HEK293 (cell line): ENCODE measurements around the gene FLNA.

Experiments used
- CTCF ChIA-PET: fragments of 350-600 bp; formaldehyde crosslinking; extraction: SDS; loops from one replicate; lab custom pipeline; 2021; ENCODE audit warnings: antibody characterized with exemption; lab: Yijun Ruan, JAX
- POLR2A ChIA-PET: fragments of 300-600 bp; formaldehyde crosslinking; extraction: SDS; loops from one replicate; lab custom pipeline; 2020; ENCODE audit warnings: antibody characterized with exemption, inconsistent platforms; lab: Yijun Ruan, JAX
- H3K27ac ChIP-seq: fragments of 200-500 bp; sonication (Bioruptor generic); 2 replicates; pipeline ENCODE4 v1.5.1; 2014; ENCODE audit warnings: low read depth, low read length, control low read depth, inconsistent platforms; ENCODE audit errors: extremely low read depth
- H3K36me3 ChIP-seq, 2 experiments: fragments of 200-500 bp in 1 of 2; sonication (Bioruptor generic) in 1 of 2; 1 replicate in 1 of 2; 2 replicates in 1 of 2; pipeline ENCODE4 v1.5.1; 2014 to 2017; ENCODE audit warnings: inconsistent platforms in 2 of 2, low read length in 2 of 2; ENCODE audit not compliant: control insufficient read depth in 2 of 2, insufficient read depth in 1 of 2
- H3K4me1 ChIP-seq: fragments of 200-500 bp; sonication (Bioruptor generic); 2 replicates; pipeline ENCODE4 v1.5.1; 2014; ENCODE audit warnings: mild to moderate bottlenecking, low read length, inconsistent platforms; ENCODE audit not compliant: control insufficient read depth, insufficient read depth
- H3K4me3 ChIP-seq: 2 replicates; pipeline ENCODE4 v1.5.1; 2011; ENCODE audit warnings: low read depth, mild to moderate bottlenecking, control low read depth, low read length, moderate library complexity
- H3K9me3 ChIP-seq: fragments of 200-500 bp; sonication (Bioruptor generic); 2 replicates; pipeline ENCODE4 v1.5.1; 2014; ENCODE audit warnings: low read depth, low read length, inconsistent platforms; ENCODE audit not compliant: control insufficient read depth, insufficient read depth
- KLF9 ChIP-seq: fragments of 450-650 bp; formaldehyde crosslinking; IDR thresholded peaks from 2 replicates; pipeline ENCODE4 v1.5.1; 2016; ENCODE audit warnings: missing biosample characterization, missing genetic modification characterization, low read depth
- MYNN ChIP-seq: fragments of 450-650 bp; formaldehyde crosslinking; IDR thresholded peaks from 2 replicates; pipeline ENCODE4 v1.5.1; 2016; ENCODE audit warnings: missing biosample characterization, missing genetic modification characterization, borderline replicate concordance
- REPIN1 ChIP-seq: fragments of 450-650 bp; formaldehyde crosslinking; IDR thresholded peaks from 2 replicates; pipeline ENCODE4 v1.5.1; 2017; ENCODE audit warnings: missing biosample characterization, missing genetic modification characterization, low read depth
- SCRT1 ChIP-seq: fragments of 450-650 bp; formaldehyde crosslinking; IDR thresholded peaks from 2 replicates; pipeline ENCODE4 v1.5.1; 2016; ENCODE audit warnings: missing biosample characterization, missing genetic modification characterization, borderline replicate concordance
- ZBTB20 ChIP-seq: fragments of 450-650 bp; formaldehyde crosslinking; IDR thresholded peaks from 2 replicates; pipeline ENCODE4 v1.5.1; 2016; ENCODE audit warnings: missing biosample characterization, missing genetic modification characterization
- ZBTB8A ChIP-seq: fragments of 450-650 bp; formaldehyde crosslinking; IDR thresholded peaks from 2 replicates; pipeline ENCODE4 v1.5.1; 2016; ENCODE audit warnings: missing biosample characterization, missing genetic modification characterization
- ZFP3 ChIP-seq: fragments of 450-650 bp; formaldehyde crosslinking; IDR thresholded peaks from 2 replicates; pipeline ENCODE4 v1.5.1; 2016; ENCODE audit warnings: low read depth, missing biosample characterization, missing genetic modification characterization
- ZNF175 ChIP-seq: fragments of 450-650 bp; formaldehyde crosslinking; IDR thresholded peaks from 2 replicates; pipeline ENCODE4 v1.5.1; 2016; ENCODE audit warnings: missing biosample characterization, missing genetic modification characterization
- ZNF292 ChIP-seq: fragments of 450-650 bp; formaldehyde crosslinking; IDR thresholded peaks from 2 replicates; pipeline ENCODE4 v1.5.1; 2016; ENCODE audit warnings: low read depth, missing biosample characterization, missing genetic modification characterization, borderline replicate concordance
- ZNF530 ChIP-seq: fragments of 450-650 bp; formaldehyde crosslinking; IDR thresholded peaks from 2 replicates; pipeline ENCODE4 v1.5.1; 2016; ENCODE audit warnings: low read depth, missing biosample characterization, missing genetic modification characterization
- ZNF548 ChIP-seq: fragments of 450-650 bp; formaldehyde crosslinking; IDR thresholded peaks from 2 replicates; pipeline ENCODE4 v1.5.1; 2016; ENCODE audit warnings: missing biosample characterization, missing genetic modification characterization
- ZNF792 ChIP-seq: fragments of 450-650 bp; formaldehyde crosslinking; IDR thresholded peaks from 2 replicates; pipeline ENCODE4 v1.5.1; 2016; ENCODE audit warnings: missing biosample characterization, missing genetic modification characterization
- TF ChIP-seq, protein P1 (sequence below): fragments of 450-650 bp; formaldehyde crosslinking; IDR thresholded peaks from 2 replicates; pipeline ENCODE4 v1.5.1; 2016; ENCODE audit warnings: missing biosample characterization, missing genetic modification characterization
- TF ChIP-seq, protein P2 (sequence below): fragments of 450-650 bp; formaldehyde crosslinking; IDR thresholded peaks from 2 replicates; pipeline ENCODE4 v1.5.1; 2017; ENCODE audit warnings: missing biosample characterization, missing genetic modification characterization
- TF ChIP-seq, protein P3 (sequence below): fragments of 450-650 bp; formaldehyde crosslinking; IDR thresholded peaks from 2 replicates; pipeline ENCODE4 v1.5.1; 2016; ENCODE audit warnings: missing biosample characterization, missing genetic modification characterization
- TF ChIP-seq, protein P4 (sequence below): fragments of 450-650 bp; formaldehyde crosslinking; IDR thresholded peaks from 2 replicates; pipeline ENCODE4 v1.5.1; 2016; ENCODE audit warnings: missing biosample characterization, missing genetic modification characterization

Gene FLNA

DNA sequence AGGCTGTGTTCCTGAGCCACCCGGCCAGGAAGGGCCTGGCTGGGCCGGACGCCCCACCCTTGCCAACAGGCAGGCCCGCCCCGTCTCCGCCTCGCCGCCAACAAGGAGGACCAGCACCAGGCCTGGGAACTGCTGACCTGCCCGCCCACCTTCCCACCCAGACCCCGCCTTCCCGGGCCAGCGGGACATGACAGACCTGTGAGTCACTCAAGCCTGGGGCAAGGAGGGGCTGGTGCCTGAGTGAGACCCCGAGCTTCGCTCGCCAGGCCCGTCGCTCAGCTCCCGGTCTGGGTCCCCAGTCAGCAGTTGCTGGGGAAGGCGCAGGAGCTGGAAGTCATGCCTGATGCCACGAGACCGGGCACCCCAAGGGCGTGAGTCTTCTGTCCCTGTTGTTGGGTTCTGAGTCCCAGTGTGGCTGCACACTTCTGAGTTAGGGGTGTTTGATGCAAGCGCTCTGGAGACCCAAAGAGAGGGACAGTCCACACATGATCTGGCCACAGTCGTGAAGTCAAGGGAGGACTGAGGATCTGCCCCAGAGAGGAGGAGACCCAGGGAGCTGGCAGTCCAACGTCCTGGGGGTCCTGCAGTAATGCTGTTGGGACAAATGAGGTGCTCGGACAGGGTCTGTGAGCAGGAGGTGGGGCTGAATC lies 34.9 kb upstream of the FLNA start, which contains the start of gene DNASE1L1 (continued):
- no peak for TF ChIP-seq ZBTB8A (tag by site-specific recombination)

DNA sequence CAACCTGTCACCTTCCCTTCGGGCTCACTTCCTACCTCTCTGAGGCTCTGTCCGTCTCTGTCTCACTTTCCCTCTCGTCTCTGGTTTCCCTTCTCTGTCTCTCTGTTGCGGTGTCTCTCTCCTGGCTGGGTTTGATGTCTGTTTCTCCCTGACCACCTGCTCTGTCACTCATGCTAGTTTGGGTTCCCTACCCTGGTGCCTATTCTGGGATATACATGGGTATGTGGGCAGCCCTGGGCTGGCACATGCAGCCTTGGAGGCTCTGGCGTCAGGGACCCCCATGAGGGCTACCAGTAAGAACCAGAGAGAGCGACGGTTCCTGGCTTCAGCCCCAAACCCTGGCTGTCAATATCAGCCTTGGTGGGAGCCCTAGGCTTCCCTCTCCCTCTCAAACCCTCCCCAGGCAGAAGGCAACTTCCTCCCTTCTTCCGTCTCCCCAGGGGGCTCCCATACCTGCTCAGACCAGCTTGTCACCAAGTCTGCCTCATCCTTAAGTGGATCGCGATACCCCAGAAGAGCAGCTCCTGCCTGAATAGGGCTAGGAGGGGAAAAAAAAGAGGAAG lies 34.3 kb upstream of the FLNA start:
- Histone ChIP-seq H3K4me1 (no peaks in the 10 kb centered on the region; the same call in 1 of the 2 replicates), H3K27ac (no peak overlapping the region), H3K4me3 (peak overlapping the region; percentile 22), H3K9me3 (no peaks in the 10 kb centered on the region), H3K36me3 (peaks cover 0 to 9% of the 10 kb centered on the region in 2 experiments; a peak in 2 of 3 replicates)
- no peak for TF ChIP-seq MYNN (tag by site-specific recombination)
- TF ChIP-seq SCRT1 (tag by site-specific recombination) = no peak
- TF ChIP-seq, protein P1, sequence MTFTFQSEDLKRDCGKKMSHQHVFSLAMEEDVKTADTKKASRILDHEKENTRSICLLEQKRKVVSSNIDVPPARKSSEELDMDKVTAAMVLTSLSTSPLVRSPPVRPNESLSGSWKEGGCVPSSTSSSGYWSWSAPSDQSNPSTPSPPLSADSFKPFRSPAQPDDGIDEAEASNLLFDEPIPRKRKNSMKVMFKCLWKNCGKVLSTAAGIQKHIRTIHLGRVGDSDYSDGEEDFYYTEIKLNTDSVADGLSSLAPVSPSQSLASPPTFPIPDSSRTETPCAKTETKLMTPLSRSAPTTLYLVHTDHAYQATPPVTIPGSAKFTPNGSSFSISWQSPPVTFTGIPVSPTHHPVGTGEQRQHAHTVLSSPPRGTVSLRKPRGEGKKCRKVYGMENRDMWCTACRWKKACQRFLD (tag by site-specific recombination) = no peak; the same call in 1 of the 2 replicates
- TF ChIP-seq, protein P2, sequence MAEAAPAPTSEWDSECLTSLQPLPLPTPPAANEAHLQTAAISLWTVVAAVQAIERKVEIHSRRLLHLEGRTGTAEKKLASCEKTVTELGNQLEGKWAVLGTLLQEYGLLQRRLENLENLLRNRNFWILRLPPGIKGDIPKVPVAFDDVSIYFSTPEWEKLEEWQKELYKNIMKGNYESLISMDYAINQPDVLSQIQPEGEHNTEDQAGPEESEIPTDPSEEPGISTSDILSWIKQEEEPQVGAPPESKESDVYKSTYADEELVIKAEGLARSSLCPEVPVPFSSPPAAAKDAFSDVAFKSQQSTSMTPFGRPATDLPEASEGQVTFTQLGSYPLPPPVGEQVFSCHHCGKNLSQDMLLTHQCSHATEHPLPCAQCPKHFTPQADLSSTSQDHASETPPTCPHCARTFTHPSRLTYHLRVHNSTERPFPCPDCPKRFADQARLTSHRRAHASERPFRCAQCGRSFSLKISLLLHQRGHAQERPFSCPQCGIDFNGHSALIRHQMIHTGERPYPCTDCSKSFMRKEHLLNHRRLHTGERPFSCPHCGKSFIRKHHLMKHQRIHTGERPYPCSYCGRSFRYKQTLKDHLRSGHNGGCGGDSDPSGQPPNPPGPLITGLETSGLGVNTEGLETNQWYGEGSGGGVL = no peak
- TF ChIP-seq ZNF175 (tag by site-specific recombination) = no peak
- no peak for TF ChIP-seq KLF9 (tag by site-specific recombination)
- ChIA-PET POLR2A (interaction anchor here (1.0 to 4.0 kb wide), 7 partner anchors 8 to 81 kb away, joined by 3 to 57 read pairs (median 5); partner anchors contain the start of genes RPL10 and SLC10A3), CTCF (interaction anchor here (0.6 to 1.4 kb wide), 3 partner anchors 9 to 464 kb away, joined by 3 to 5 read pairs (median 4); no protein-coding TSS in a partner anchor)

DNA sequence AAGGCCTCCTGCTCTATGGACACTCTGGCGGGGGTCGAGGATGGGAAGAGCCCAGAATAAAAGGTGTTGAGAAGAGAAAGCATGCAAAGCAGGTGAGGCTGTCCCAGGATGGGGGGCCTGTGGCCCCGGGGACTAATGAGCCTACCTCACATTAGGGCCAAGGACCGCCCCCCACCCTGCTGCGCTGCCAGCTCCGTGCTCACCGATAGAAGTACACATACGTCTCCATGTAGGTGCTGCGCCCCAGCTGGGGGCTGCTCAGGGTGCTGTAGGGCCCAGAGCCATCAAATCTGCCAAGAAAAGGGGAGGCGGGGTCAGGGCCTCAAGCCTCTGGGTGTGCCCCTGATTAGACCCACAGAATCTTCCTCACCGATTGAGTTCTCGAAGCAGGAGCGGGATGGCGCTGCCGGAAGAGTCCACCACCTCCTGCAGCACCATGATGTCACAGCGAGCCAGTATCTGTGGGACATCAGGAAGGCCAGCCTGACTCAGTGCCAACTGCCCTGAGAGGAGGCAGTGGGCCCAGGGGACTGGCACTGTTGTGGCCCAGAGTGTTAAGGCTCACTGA lies 30.3 kb upstream of the FLNA start:
- Histone ChIP-seq H3K9me3 (no peaks in the 10 kb centered on the region), H3K4me1 (no peaks in the 10 kb centered on the region; the same call in 1 of the 2 replicates), H3K4me3 (no peak overlapping the region), H3K36me3 (peaks cover 0 to 39% of the 10 kb centered on the region in 2 experiments; a peak in 1 of 3 replicates)
- POLR2A ChIA-PET = interaction anchor here (0.9 kb wide), 1 partner anchor 10 kb away, joined by 6 read pairs; no protein-coding TSS in a partner anchor
- CTCF ChIA-PET = interaction anchor here (0.8 kb wide), 1 partner anchor 615 kb away, joined by 4 read pairs; no protein-coding TSS in a partner anchor
- TF ChIP-seq ZNF292 (tag by site-specific recombination) (no peak), REPIN1 (tag by site-specific recombination) (no peak), ZNF530 (tag by site-specific recombination) (no peak), ZFP3 (tag by site-specific recombination) (no peak), ZNF792 (tag by site-specific recombination) (no peak), ZBTB20 (no peak), ZNF548 (tag by site-specific recombination) (no peak)
- TF ChIP-seq, protein P3, sequence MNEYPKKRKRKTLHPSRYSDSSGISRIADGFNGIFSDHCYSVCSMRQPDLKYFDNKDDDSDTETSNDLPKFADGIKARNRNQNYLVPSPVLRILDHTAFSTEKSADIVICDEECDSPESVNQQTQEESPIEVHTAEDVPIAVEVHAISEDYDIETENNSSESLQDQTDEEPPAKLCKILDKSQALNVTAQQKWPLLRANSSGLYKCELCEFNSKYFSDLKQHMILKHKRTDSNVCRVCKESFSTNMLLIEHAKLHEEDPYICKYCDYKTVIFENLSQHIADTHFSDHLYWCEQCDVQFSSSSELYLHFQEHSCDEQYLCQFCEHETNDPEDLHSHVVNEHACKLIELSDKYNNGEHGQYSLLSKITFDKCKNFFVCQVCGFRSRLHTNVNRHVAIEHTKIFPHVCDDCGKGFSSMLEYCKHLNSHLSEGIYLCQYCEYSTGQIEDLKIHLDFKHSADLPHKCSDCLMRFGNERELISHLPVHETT (tag by site-specific recombination) = no peak
- TF ChIP-seq, protein P4, sequence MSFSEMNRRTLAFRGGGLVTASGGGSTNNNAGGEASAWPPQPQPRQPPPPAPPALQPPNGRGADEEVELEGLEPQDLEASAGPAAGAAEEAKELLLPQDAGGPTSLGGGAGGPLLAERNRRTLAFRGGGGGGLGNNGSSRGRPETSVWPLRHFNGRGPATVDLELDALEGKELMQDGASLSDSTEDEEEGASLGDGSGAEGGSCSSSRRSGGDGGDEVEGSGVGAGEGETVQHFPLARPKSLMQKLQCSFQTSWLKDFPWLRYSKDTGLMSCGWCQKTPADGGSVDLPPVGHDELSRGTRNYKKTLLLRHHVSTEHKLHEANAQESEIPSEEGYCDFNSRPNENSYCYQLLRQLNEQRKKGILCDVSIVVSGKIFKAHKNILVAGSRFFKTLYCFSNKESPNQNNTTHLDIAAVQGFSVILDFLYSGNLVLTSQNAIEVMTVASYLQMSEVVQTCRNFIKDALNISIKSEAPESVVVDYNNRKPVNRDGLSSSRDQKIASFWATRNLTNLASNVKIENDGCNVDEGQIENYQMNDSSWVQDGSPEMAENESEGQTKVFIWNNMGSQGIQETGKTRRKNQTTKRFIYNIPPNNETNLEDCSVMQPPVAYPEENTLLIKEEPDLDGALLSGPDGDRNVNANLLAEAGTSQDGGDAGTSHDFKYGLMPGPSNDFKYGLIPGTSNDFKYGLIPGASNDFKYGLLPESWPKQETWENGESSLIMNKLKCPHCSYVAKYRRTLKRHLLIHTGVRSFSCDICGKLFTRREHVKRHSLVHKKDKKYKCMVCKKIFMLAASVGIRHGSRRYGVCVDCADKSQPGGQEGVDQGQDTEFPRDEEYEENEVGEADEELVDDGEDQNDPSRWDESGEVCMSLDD (tag by site-specific recombination) = no peak
- TF ChIP-seq, all 188 proteins: peak for 0
- H3K27ac ChIP-seq = no peak overlapping the region
